H1 (cell line): ENCODE results near the gene CNFN. TPM values are rescaled to one million over a fixed set of nuclear protein-coding genes. Genes with fewer than 3 reads are reported as not detected.

Source experiments
- RAD21 ChIP-seq, 2 experiments: IDR thresholded peaks in 1 of 2; conservative IDR thresholded peaks in 1 of 2; 2 replicates each; pipeline ENCODE4 v1.6.1; 2011; ENCODE audit warnings: low read depth in 2 of 2, low read length in 2 of 2, improper control_type of control experiment in 1 of 2, inconsistent platforms in 1 of 2, mild to moderate bottlenecking in 1 of 2, moderate library complexity in 1 of 2
- polyA plus RNA-seq, 7 experiments: library from polyadenylated mRNA; depleted of rRNA in 3 of 7; stranded (reverse) in 5 of 7; unstranded in 2 of 7; fragments of >200 nt in 5 of 7; fragments of 200-250 nt in 2 of 7; gene quantifications; 1 replicate in 5 of 7; 2 replicates in 1 of 7; 4 replicates in 1 of 7; pipeline versions ENCODE4 v1.2.1 to v1.2.3, GENCODE V29; 2011 to 2013; ENCODE audit warnings: missing spikeins in 2 of 7, mixed read lengths in 2 of 7
- total RNA-seq: library from RNA; stranded (reverse); fragmentation: NEBNext Ultra II Directional; extraction: Animal tissue kit (Norgen Biotek cat#: 25700); gene quantifications from 2 replicates; pipeline ENCODE4 v1.2.1, GENCODE V29; 2021

CNFN gene
- total and polyA plus RNA-seq, 2 of the 8 experiments (the other 6 are each of a cell fraction or from before 2014, with no cell fraction given) = 8.9 to 31.5 TPM

DNA sequence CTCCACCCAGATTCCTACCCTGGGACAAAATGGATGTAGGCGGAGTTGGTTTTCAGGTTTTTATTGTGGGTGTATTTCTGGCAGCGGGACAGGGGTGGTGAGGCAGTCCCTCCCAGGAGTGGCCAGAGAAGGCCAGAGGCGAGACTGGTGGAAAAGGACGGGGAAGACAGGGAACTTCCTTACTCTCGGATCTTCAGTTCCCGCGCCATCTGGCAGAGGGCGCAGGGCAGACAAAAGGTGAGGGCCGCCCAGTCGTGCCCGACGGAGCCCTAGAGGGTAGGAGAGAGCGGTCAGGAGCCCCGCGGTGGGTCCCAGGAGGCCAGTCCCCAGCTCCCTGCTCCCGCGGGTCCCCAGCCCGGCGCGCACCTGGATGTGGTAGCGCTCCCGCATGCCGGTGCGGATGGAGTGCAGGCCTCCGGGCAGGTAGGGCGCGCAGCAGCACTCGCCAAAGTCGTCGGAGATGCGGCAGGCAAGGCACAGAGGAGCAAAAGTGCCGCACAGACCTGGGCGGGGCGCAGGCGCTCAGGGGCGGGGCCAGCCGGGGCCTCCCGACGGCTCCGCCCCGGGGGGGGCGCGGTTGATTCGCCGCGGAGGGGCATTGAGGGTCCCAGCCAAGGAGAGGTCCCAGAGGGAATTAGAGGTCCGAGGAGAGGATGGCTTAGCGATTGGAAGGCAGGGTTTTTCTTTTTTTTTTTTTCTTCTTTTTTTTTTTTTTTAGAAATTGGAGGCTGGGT lies 3.0 kb downstream of the CNFN start (continued):
- peak; percentile 18 to 39 for TF ChIP-seq RAD21 (IDR thresholded peaks at IDR 0.05 in 1 of 2, conservative IDR thresholded peaks at IDR 0.05 in 1 of 2; ENCODE audit: low read depth in 2 of 2, low read length in 2 of 2)
